Neuronal stem cell (in vitro differentiated cells): Measurements from ENCODE around the gene GALNTL6.

Experiments
- DNase-seq: peaks from one replicate; pipeline ENCODE4 v3.0.0-alpha.2; 2013; ENCODE audit warnings: low spot score
- H2AFZ ChIP-seq: one replicate; pipeline ENCODE4 v1.6.1; 2013; ENCODE audit warnings: mild to moderate bottlenecking, low read length, inconsistent platforms
- H2AK5ac ChIP-seq: 2 replicates; pipeline ENCODE4 v1.6.1; 2013; ENCODE audit warnings: low read depth, mild to moderate bottlenecking, inconsistent platforms, low read length, moderate library complexity, mixed read lengths
- H2BK120ac ChIP-seq: 2 replicates; pipeline ENCODE4 v1.6.1; 2013; ENCODE audit warnings: low read depth, mild to moderate bottlenecking, inconsistent platforms, low read length, moderate library complexity, mixed read lengths
- H2BK12ac ChIP-seq: one replicate; pipeline ENCODE4 v1.6.1; 2013; ENCODE audit warnings: low read length, inconsistent platforms
- H2BK15ac ChIP-seq: 2 replicates; pipeline ENCODE4 v1.6.1; 2013; ENCODE audit warnings: mild to moderate bottlenecking, low read length, inconsistent platforms, mixed read lengths
- H2BK5ac ChIP-seq: one replicate; pipeline ENCODE4 v1.6.1; 2013; ENCODE audit warnings: inconsistent platforms, mild to moderate bottlenecking, low read length, moderate library complexity
- H3K14ac ChIP-seq: one replicate; pipeline ENCODE4 v1.6.1; 2013; ENCODE audit warnings: low read length, inconsistent platforms
- H3K18ac ChIP-seq: 2 replicates; pipeline ENCODE4 v1.6.1; 2013; ENCODE audit warnings: low read length, inconsistent platforms
- H3K23ac ChIP-seq: 2 replicates; pipeline ENCODE4 v1.6.1; 2013; ENCODE audit warnings: low read depth, mild to moderate bottlenecking, mixed read lengths, low read length, inconsistent platforms; ENCODE audit not compliant: poor library complexity
- H3K27ac ChIP-seq: replicated peaks from 3 replicates; pipeline ENCODE4 v1.5.1; 2013; ENCODE audit warnings: low read length, inconsistent platforms
- H3K27me3 ChIP-seq, 3 experiments: 2 replicates each; pipeline ENCODE4 v1.6.1; 2013; ENCODE audit warnings: low read length in 3 of 3, mild to moderate bottlenecking in 2 of 3, inconsistent platforms in 1 of 3, low read depth in 1 of 3, mixed read lengths in 1 of 3, moderate library complexity in 1 of 3; ENCODE audit not compliant: control insufficient read depth in 3 of 3, insufficient read depth in 3 of 3
- H3K36me3 ChIP-seq, 2 donors: replicated peaks in 1 of 2; 2 replicates each; pipeline ENCODE4 v1.6.1; 2013; ENCODE audit warnings: low read length in 2 of 2; ENCODE audit not compliant: control insufficient read depth in 2 of 2, insufficient read depth in 2 of 2
- H3K4ac ChIP-seq: 2 replicates; pipeline ENCODE4 v1.6.1; 2013; ENCODE audit warnings: inconsistent platforms, mild to moderate bottlenecking, low read length, moderate library complexity
- H3K4me1 ChIP-seq, 2 donors: 1 replicate in 1 of 2; 2 replicates in 1 of 2; pipeline ENCODE4 v1.6.1; 2013; ENCODE audit warnings: low read length in 2 of 2, low read depth in 1 of 2; ENCODE audit not compliant: control insufficient read depth in 2 of 2, insufficient read depth in 1 of 2
- H3K4me2 ChIP-seq: one replicate; pipeline ENCODE4 v1.6.1; 2013; ENCODE audit warnings: mild to moderate bottlenecking, low read length, inconsistent platforms; ENCODE audit not compliant: insufficient read depth, poor library complexity, severe bottlenecking
- H3K4me3 ChIP-seq, 2 donors: 2 replicates each; pipeline ENCODE4 v1.5.1; 2013; ENCODE audit warnings: low read length in 2 of 2, mild to moderate bottlenecking in 2 of 2, inconsistent platforms in 1 of 2, moderate library complexity in 1 of 2
- H3K79me1 ChIP-seq: one replicate; pipeline ENCODE4 v1.6.1; 2013; ENCODE audit warnings: low read depth, mild to moderate bottlenecking, inconsistent platforms, low read length, moderate library complexity
- H3K9ac ChIP-seq: one replicate; pipeline ENCODE4 v1.6.1; 2013; ENCODE audit warnings: mild to moderate bottlenecking, low read depth, low read length, inconsistent platforms; ENCODE audit not compliant: poor library complexity
- H3K9me3 ChIP-seq, 2 donors: replicated peaks in 1 of 2; 2 replicates each; pipeline versions ENCODE3 to v1.6.1; 2013; ENCODE audit warnings: low read length in 2 of 2, mild to moderate bottlenecking in 2 of 2, inconsistent platforms in 1 of 2, low read depth in 1 of 2, mixed read lengths in 1 of 2, moderate library complexity in 1 of 2; ENCODE audit not compliant: control insufficient read depth in 2 of 2, insufficient read depth in 1 of 2
- H4K8ac ChIP-seq: one replicate; pipeline ENCODE4 v1.6.1; 2013; ENCODE audit warnings: low read depth, mild to moderate bottlenecking, inconsistent platforms, low read length, moderate library complexity
- H4K91ac ChIP-seq: one replicate; pipeline ENCODE4 v1.6.1; 2013; ENCODE audit warnings: low read length, low read depth, mild to moderate bottlenecking, inconsistent platforms; ENCODE audit not compliant: poor library complexity
- WGBS, 2 donors: extraction: QIAGEN DNeasy Blood & Tissue Kit; methylation state at CpG; one replicate each; pipeline ENCODE4 v1.1.7; 2013; ENCODE audit warnings: missing lambda C conversion rate in 2 of 2, mixed read lengths in 1 of 2; ENCODE audit not compliant: insufficient read length in 2 of 2, insufficient replicate concordance in 1 of 2; ENCODE audit errors: extremely low coverage in 2 of 2; 5-methylcytosine and 5-hydroxymethylcytosine counted together

The GALNTL6 gene

DNA sequence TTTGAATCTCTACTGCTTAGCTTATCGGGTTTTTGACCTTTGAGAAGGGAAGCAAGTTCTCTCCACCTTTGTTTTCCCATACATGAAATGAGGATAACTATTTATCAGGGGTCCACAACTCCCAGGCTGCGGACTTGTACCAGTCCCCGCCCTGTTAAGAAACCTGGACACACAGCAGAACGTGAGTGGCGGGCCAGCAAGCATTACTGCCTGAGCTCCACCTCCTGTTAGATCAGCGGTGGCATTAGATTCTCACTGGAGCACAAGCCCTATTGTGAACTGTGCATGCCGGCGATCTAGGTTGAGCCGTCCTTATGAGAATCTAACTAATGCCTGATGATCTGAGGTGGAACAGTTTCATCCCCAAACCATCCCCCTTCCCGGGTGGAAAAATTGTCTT is 579.5 kb downstream of the GALNTL6 start:
- Histone ChIP-seq H3K4me2 (no peak overlapping the region), H3K79me1 (no peaks in the 10 kb centered on the region), H3K27me3 (no peaks in the 10 kb centered on the region), H3K4ac (no peak overlapping the region), H3K9me3 (no peaks in the 10 kb centered on the region), H4K91ac (no peak overlapping the region), H2AFZ (peak overlapping the region; percentile 17), H3K23ac (no peak overlapping the region), H2BK12ac (no peak overlapping the region), H3K36me3 (no peaks in the 10 kb centered on the region), H3K27ac (no peak overlapping the region), H2BK120ac (no peak overlapping the region), H3K9ac (no peak overlapping the region), H3K18ac (no peak overlapping the region), H3K4me3 (no peak overlapping the region), H3K14ac (no peak overlapping the region), H3K4me1 (no peaks in the 10 kb centered on the region), H2AK5ac (no peak overlapping the region), H2BK15ac (no peak overlapping the region), H2BK5ac (no peak overlapping the region), H4K8ac (no peak overlapping the region)
- DNase-seq = no peak
- no CpG with 5 or more reads among the region's 10 CpGs for WGBS, 2 donors

DNA sequence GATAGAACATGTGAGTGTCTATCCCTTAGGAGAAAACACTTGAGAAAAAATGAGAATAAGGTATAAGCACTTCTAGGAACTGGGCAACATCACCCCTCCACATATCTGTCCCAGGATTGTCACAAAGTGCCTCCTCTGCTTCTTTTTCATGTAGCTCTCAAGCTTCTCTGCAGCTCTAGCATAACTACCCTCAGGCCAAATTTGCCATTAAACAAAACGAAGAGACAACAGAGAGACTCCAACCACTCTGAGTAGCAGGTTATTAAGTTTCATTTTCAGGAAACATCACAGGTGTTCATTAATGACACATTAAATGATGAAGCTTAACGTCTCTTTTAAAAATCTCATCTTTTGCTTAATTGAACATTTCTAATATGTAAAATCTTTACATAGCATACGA is 580.0 kb downstream of the GALNTL6 start:
- Histone ChIP-seq H2BK12ac (no peak overlapping the region), H3K27me3 (no peaks in the 10 kb centered on the region), H3K4me1 (no peaks in the 10 kb centered on the region), H3K27ac (no peak overlapping the region), H3K14ac (no peak overlapping the region), H2AK5ac (no peak overlapping the region), H2AFZ (no peak overlapping the region), H2BK120ac (no peak overlapping the region), H3K4me3 (no peak overlapping the region), H2BK5ac (no peak overlapping the region), H3K36me3 (no peaks in the 10 kb centered on the region), H3K4ac (no peak overlapping the region), H3K79me1 (no peaks in the 10 kb centered on the region), H3K23ac (no peak overlapping the region), H3K9ac (no peak overlapping the region), H3K4me2 (no peak overlapping the region), H4K91ac (no peak overlapping the region), H2BK15ac (no peak overlapping the region), H4K8ac (no peak overlapping the region), H3K18ac (no peak overlapping the region), H3K9me3 (no peaks in the 10 kb centered on the region)
- WGBS, 2 donors = no CpG with 5 or more reads among the region's 3 CpGs
- DNase-seq = no peak

DNA sequence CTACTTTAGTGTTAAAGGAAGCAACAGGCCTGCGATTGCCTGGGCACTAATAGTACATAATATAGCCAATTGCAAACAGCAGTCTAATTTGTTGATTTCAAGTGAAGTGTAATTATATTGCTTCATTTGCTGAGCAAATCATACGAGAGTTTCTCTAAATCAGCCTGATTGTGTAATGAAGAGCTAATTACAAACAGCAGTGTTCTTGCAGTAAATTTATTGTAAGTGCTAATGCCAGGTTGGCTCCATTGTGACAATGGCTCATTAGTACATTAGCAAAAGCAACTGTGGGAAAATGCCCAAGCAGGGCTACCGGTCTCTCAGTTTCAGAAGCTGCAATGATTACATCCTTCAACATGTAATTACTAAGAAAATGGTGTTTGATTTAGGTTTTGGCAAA is 591.5 kb downstream of the GALNTL6 start:
- no peak overlapping the region for H4K8ac ChIP-seq
- H3K36me3 ChIP-seq = no peaks in the 10 kb centered on the region
- no peaks in the 10 kb centered on the region for H3K79me1 ChIP-seq
- H2BK5ac ChIP-seq = no peak overlapping the region
- H3K9ac ChIP-seq = no peak overlapping the region
- H3K9me3 ChIP-seq = no peaks in the 10 kb centered on the region
- no peak for DNase-seq
- H2BK12ac ChIP-seq = no peak overlapping the region
- no peak overlapping the region for H3K27ac ChIP-seq
- no peaks in the 10 kb centered on the region for H3K4me1 ChIP-seq
- no peaks in the 10 kb centered on the region for H3K27me3 ChIP-seq
- no peak overlapping the region for H2AFZ ChIP-seq
- no peak overlapping the region for H3K23ac ChIP-seq
- H3K14ac ChIP-seq = no peak overlapping the region
- no peak overlapping the region for H2AK5ac ChIP-seq
- H3K4ac ChIP-seq = no peak overlapping the region
- no peak overlapping the region for H3K4me2 ChIP-seq
- WGBS, 2 donors = no CpG with 5 or more reads among the region's 3 CpGs
- no peak overlapping the region for H3K4me3 ChIP-seq
- no peak overlapping the region for H2BK120ac ChIP-seq
- H2BK15ac ChIP-seq = no peak overlapping the region
- H3K18ac ChIP-seq = no peak overlapping the region
- no peak overlapping the region for H4K91ac ChIP-seq

DNA sequence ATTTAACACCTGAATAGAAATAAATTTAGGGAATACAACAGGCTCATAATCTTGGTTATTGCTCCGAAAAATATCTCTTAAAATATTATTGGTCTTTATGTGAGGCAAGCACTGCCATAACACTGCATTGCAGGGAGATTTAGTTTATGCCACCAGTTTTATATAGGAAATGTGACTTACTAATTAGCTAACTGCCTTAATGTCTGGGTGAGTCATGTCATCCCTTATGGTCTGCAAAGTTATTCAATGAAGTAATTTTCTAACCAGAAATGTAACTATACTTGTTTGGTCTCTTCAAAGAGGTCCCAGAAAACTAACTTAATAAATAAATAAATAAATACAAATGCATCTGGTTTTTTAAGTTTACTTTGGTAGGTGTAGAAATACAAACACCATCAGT is 597.2 kb downstream of the GALNTL6 start:
- Histone ChIP-seq H3K4ac (no peak overlapping the region), H2AK5ac (no peak overlapping the region), H3K18ac (no peak overlapping the region), H3K9me3 (no peaks in the 10 kb centered on the region), H2BK12ac (no peak overlapping the region), H2BK120ac (no peak overlapping the region), H3K9ac (no peak overlapping the region), H2AFZ (no peak overlapping the region), H3K4me3 (no peak overlapping the region), H3K23ac (no peak overlapping the region), H4K8ac (no peak overlapping the region), H3K27me3 (no peaks in the 10 kb centered on the region), H2BK15ac (no peak overlapping the region), H3K4me2 (no peak overlapping the region), H3K4me1 (no peaks in the 10 kb centered on the region), H3K27ac (no peak overlapping the region), H4K91ac (no peak overlapping the region), H3K36me3 (no peaks in the 10 kb centered on the region), H3K14ac (no peak overlapping the region), H2BK5ac (no peak overlapping the region), H3K79me1 (no peaks in the 10 kb centered on the region)
- no peak for DNase-seq
- WGBS, 2 donors = no CpG with 5 or more reads among the region's 1 CpG
